Keratinocyte (primary cell): ENCODE data around the gene SPG11. TPM values are rescaled to one million over a fixed set of nuclear protein-coding genes. Genes with fewer than 3 reads are reported as not detected.

ENCODE experiments used
- DNase-seq: peaks from one replicate; pipeline ENCODE4 v3.0.0-alpha.2; 2011; ENCODE audit warnings: low read depth, missing footprints, low spot score
- FAIRE-seq: peaks from 2 replicates; lab custom pipeline; 2011; peaks lifted over from hg19 to GRCh38; lab: Jason Lieb, UNC
- H2AFZ ChIP-seq: 2 replicates; pipeline ENCODE4 v1.6.0; 2012; ENCODE audit warnings: low read length, control low read depth, inconsistent platforms; ENCODE audit not compliant: control insufficient read depth
- H3K27ac ChIP-seq: 2 replicates; pipeline ENCODE4 v1.5.1; 2011; ENCODE audit warnings: low read length; ENCODE audit not compliant: control insufficient read depth, insufficient read depth
- H3K27me3 ChIP-seq: 3 replicates; pipeline ENCODE4 v1.6.0; 2011; ENCODE audit warnings: low read length; ENCODE audit not compliant: control insufficient read depth, insufficient read depth; ENCODE audit errors: extremely low read depth
- H3K36me3 ChIP-seq, 2 experiments: 2 replicates in 1 of 2; 3 replicates in 1 of 2; pipeline ENCODE4 v1.5.1; 2011; ENCODE audit warnings: low read length in 2 of 2, mild to moderate bottlenecking in 1 of 2; ENCODE audit not compliant: control insufficient read depth in 2 of 2, insufficient read depth in 2 of 2; ENCODE audit errors: extremely low read depth in 1 of 2
- H3K4me1 ChIP-seq: 3 replicates; pipeline ENCODE4 v1.5.1; 2011; ENCODE audit warnings: low read length; ENCODE audit not compliant: control insufficient read depth, insufficient read depth; ENCODE audit errors: extremely low read depth
- H3K4me2 ChIP-seq: 3 replicates; pipeline ENCODE4 v1.6.0; 2011; ENCODE audit warnings: low read depth, low read length; ENCODE audit not compliant: control insufficient read depth, insufficient read depth; ENCODE audit errors: extremely low read depth
- H3K4me3 ChIP-seq, 3 experiments: fragments of 200-600 bp in 1 of 3; sonication (generic) in 1 of 3; 2 replicates in 2 of 3; 3 replicates in 1 of 3; pipeline ENCODE4 v1.5.1; 2011 to 2016; ENCODE audit warnings: low read length in 3 of 3, mild to moderate bottlenecking in 3 of 3, control low read depth in 2 of 3, inconsistent platforms in 1 of 3, low read depth in 1 of 3, mixed read lengths in 1 of 3, mixed run types in 1 of 3, moderate library complexity in 1 of 3; ENCODE audit not compliant: control insufficient read depth in 2 of 3, insufficient read depth in 2 of 3; ENCODE audit errors: extremely low read depth in 1 of 3
- H3K79me2 ChIP-seq: 2 replicates; pipeline ENCODE4 v1.6.0; 2012; ENCODE audit warnings: low read length; ENCODE audit not compliant: control insufficient read depth, insufficient read depth
- H3K9ac ChIP-seq: 3 replicates; pipeline ENCODE4 v1.6.0; 2011; ENCODE audit warnings: low read length; ENCODE audit not compliant: control insufficient read depth, insufficient read depth; ENCODE audit errors: extremely low read depth
- H3K9me1 ChIP-seq: 3 replicates; pipeline ENCODE4 v1.6.0; 2011; ENCODE audit warnings: low read length; ENCODE audit not compliant: control insufficient read depth, insufficient read depth; ENCODE audit errors: extremely low read depth
- H3K9me3 ChIP-seq: 2 replicates; pipeline ENCODE4 v1.5.1; 2012; ENCODE audit warnings: low read depth, low read length; ENCODE audit not compliant: control insufficient read depth
- H4K20me1 ChIP-seq: 3 replicates; pipeline ENCODE4 v1.6.0; 2011; ENCODE audit warnings: low read length; ENCODE audit not compliant: control insufficient read depth, insufficient read depth; ENCODE audit errors: extremely low read depth
- EZH2 ChIP-seq: IDR thresholded peaks from one replicate; pipeline ENCODE4 v1.6.1; 2012; ENCODE audit warnings: inconsistent platforms, mild to moderate bottlenecking, low read length, moderate library complexity
- dilution Hi-C: fragments of 300-500 bp; cut with MboI; formaldehyde crosslinking; loops from one replicate; pipeline ENCODE4 v1.7.0; 2020; ENCODE audit warnings: low sequenced_read_pairs; ENCODE audit not compliant: extremely low pct_ligation_motif_present
- polyA plus RNA-seq, 5 experiments: library from polyadenylated mRNA; depleted of rRNA in 3 of 5; stranded (reverse) in 3 of 5; stranded (forward) in 1 of 5; unstranded in 1 of 5; fragments of >200 nt; gene quantifications; 1 replicate in 1 of 5; 2 replicates in 3 of 5; 3 replicates in 1 of 5; pipeline versions ENCODE4 v1.2.1 to v1.2.3, GENCODE V29; 2011 to 2012; ENCODE audit warnings: missing spikeins in 2 of 5, low read depth in 1 of 5, low replicate concordance in 1 of 5
- TF ChIP-seq, protein P1 (sequence below), 3 experiments: IDR thresholded peaks in 1 of 3; conservative IDR thresholded peaks in 1 of 3; optimal IDR thresholded peaks in 1 of 3; 2 replicates in 2 of 3; 3 replicates in 1 of 3; pipeline versions ENCODE3 to v1.5.1; 2011; ENCODE audit warnings: low read length in 3 of 3, mild to moderate bottlenecking in 3 of 3, moderate library complexity in 2 of 3, control low read depth in 1 of 3, inconsistent platforms in 1 of 3; ENCODE audit not compliant: insufficient read depth in 2 of 3; ENCODE audit errors: extremely low read depth in 1 of 3

Gene SPG11
- polyA plus RNA-seq, 1 donor (not counting 4 experiments of a cell fraction or from before 2014, with no cell fraction given), result 41.5 TPM

DNA sequence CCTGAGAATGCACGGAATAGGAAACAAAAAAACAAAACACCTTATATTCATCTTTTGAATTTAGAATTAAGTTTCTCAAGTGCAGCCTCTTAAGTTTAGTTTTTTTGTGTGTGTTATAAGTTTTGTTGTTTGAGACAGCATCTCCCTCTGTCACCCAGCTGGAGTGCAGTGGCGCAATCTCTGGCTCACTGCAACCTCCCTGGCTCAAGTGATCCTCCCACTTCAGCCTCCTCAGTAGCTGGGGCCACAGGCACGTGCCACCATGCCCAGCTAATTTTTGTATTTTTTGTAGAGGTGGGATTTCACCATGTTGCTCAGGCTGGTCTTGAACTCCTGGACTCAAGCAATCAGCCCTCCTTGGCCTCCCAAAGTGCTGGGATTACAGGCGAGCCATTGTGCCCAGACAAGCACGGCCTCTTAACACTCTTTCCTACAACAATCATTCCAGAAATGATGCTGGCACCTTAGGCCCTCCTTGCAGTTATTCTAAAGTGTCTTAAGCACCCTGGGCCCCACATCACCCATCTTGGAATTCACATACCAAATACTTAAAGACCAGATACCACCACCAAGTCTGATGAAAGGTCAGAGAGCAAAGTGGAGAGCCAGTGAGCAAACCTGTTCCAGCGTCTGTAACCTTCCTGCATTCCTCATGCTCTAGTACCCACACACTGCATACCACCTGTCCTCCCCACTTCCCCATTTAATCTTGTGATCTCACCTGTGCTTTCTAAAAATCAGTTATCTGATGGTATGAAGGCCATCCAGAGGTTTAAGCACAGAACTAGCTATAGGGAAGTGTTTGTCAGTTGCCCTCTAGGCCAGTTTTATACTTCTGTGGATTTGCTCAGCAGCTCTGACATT, 6.9 kb upstream of the SPG11 start:
- H3K9ac ChIP-seq, result no peak overlapping the region
- no peaks in the 10 kb centered on the region for H3K9me1 ChIP-seq
- DNase-seq (no peak), FAIRE-seq (no peak)
- no peaks in the 10 kb centered on the region for H3K36me3 ChIP-seq
- H3K4me2 ChIP-seq, result no peak overlapping the region
- no peak overlapping the region for H3K4me3 ChIP-seq
- no peaks in the 10 kb centered on the region for H3K79me2 ChIP-seq
- H3K9me3 ChIP-seq, result no peaks in the 10 kb centered on the region
- H4K20me1 ChIP-seq, result no peaks in the 10 kb centered on the region
- peaks cover 2% of the 10 kb centered on the region for H3K27me3 ChIP-seq
- TF ChIP-seq EZH2, result no peak
- TF ChIP-seq, protein P1, sequence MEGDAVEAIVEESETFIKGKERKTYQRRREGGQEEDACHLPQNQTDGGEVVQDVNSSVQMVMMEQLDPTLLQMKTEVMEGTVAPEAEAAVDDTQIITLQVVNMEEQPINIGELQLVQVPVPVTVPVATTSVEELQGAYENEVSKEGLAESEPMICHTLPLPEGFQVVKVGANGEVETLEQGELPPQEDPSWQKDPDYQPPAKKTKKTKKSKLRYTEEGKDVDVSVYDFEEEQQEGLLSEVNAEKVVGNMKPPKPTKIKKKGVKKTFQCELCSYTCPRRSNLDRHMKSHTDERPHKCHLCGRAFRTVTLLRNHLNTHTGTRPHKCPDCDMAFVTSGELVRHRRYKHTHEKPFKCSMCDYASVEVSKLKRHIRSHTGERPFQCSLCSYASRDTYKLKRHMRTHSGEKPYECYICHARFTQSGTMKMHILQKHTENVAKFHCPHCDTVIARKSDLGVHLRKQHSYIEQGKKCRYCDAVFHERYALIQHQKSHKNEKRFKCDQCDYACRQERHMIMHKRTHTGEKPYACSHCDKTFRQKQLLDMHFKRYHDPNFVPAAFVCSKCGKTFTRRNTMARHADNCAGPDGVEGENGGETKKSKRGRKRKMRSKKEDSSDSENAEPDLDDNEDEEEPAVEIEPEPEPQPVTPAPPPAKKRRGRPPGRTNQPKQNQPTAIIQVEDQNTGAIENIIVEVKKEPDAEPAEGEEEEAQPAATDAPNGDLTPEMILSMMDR (optimal IDR thresholded peaks at IDR 0.05 in 1 of 3, IDR thresholded peaks at IDR 0.05 in 1 of 3, conservative IDR thresholded peaks at IDR 0.05 in 1 of 3; ENCODE audit: extremely low read depth in 1 of 3, insufficient read depth in 2 of 3, low read length in 3 of 3), result no peak
- no peak overlapping the region for H2AFZ ChIP-seq
- no peak overlapping the region for H3K27ac ChIP-seq
- dilution Hi-C loops, result no loop called here
- H3K4me1 ChIP-seq, result no peaks in the 10 kb centered on the region

DNA sequence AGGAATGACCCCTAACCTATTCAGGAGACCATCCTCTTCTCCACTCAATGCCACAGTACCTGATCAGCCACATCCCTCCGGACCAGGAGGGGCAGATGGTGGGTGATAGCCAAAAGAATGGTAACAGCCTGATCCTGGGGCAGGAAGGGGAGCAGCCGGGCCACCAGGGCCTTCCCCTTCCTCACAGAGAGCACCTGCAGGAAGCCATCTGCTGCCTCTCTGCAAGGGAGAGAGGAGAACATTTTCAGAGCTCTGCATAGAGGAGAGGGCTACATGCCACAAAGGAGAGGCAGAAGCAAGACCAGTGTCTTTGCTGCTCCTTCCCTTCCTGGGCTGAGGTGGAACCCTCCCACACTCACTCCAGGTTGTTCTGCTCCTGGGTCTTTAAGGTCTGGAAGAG, 5.5 kb upstream of the SPG11 start:
- H2AFZ ChIP-seq, result no peak overlapping the region
- no peaks in the 10 kb centered on the region for H3K9me3 ChIP-seq
- no peak for FAIRE-seq
- H4K20me1 ChIP-seq, result no peaks in the 10 kb centered on the region
- no peak for DNase-seq
- H3K4me3 ChIP-seq, result no peak overlapping the region
- H3K9ac ChIP-seq, result no peak overlapping the region
- H3K27ac ChIP-seq, result no peak overlapping the region
- no peaks in the 10 kb centered on the region for H3K9me1 ChIP-seq
- H3K4me2 ChIP-seq, result no peak overlapping the region
- H3K4me1 ChIP-seq, result peaks cover 3% of the 10 kb centered on the region
- H3K27me3 ChIP-seq, result no peaks in the 10 kb centered on the region
- H3K36me3 ChIP-seq, result no peaks in the 10 kb centered on the region
- no peak for TF ChIP-seq EZH2
- TF ChIP-seq, protein P1 (optimal IDR thresholded peaks at IDR 0.05 in 1 of 3, IDR thresholded peaks at IDR 0.05 in 1 of 3, conservative IDR thresholded peaks at IDR 0.05 in 1 of 3; ENCODE audit: extremely low read depth in 1 of 3, insufficient read depth in 2 of 3, low read length in 3 of 3), result no peak
- dilution Hi-C loops, result no loop called here
- H3K79me2 ChIP-seq, result no peaks in the 10 kb centered on the region
